ENCODE results near the gene STK32C.
"Not testable (repeated sequence)": the region's sequence is repeated elsewhere in the genome, so short reads cannot be mapped to it uniquely, and the experiment has no call there.

STK32C gene

GRCh38 chr10:132270721-132271457 is 36.9 kb downstream of the STK32C start:
- no peak overlapping the region for H2AFZ ChIP-seq (ENCODE audit: low read length, unreplicated experiment)
- H3K27me3 ChIP-seq (ENCODE audit: insufficient read depth, low read length) = no peaks in the 10 kb centered on the region
- H3K36me3 ChIP-seq (ENCODE audit: insufficient read depth, low read length) = no peaks in the 10 kb centered on the region
- no peak overlapping the region for H3K4me3 ChIP-seq (ENCODE audit: low read depth, low read length)
- peaks cover 3% of the 10 kb centered on the region for H3K4me1 ChIP-seq (ENCODE audit: control insufficient read depth, insufficient read depth, low read length, unreplicated experiment)
- H3K79me2 ChIP-seq (ENCODE audit: control insufficient read depth, insufficient read depth, low read length, unreplicated experiment) = no peaks in the 10 kb centered on the region
- no peak overlapping the region for H3K27ac ChIP-seq (ENCODE audit: low read depth, low read length)

DNA sequence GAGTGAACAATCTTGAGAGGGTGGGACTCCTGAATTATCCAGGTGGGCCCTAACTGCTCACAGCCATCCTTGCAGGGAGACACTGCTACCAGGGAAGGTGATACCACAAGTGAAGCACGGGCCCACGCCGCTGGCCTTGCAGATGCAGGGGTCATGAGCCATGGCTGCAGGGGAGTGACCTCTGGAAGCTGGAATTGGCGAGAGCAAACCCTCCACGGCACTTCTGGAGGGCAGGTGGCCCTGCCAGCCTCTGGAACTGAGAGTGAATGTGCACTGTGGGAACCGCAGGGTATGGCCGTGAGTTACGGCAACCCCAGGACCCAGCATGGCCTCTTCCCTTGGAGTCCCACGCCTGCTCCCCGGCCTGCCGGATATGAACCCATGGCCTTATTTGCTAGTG is 37.5 kb downstream of the STK32C start:
- H3K4me1 ChIP-seq (ENCODE audit: control insufficient read depth, insufficient read depth, low read length, unreplicated experiment) = peaks cover 3% of the 10 kb centered on the region
- H2AFZ ChIP-seq (ENCODE audit: low read length, unreplicated experiment) = no peak overlapping the region
- H3K27ac ChIP-seq (ENCODE audit: low read depth, low read length) = no peak overlapping the region
- H3K36me3 ChIP-seq (ENCODE audit: insufficient read depth, low read length) = no peaks in the 10 kb centered on the region
- no peaks in the 10 kb centered on the region for H3K79me2 ChIP-seq (ENCODE audit: control insufficient read depth, insufficient read depth, low read length, unreplicated experiment)
- no peak overlapping the region for H3K4me3 ChIP-seq (ENCODE audit: low read depth, low read length)
- no peaks in the 10 kb centered on the region for H3K27me3 ChIP-seq (ENCODE audit: insufficient read depth, low read length)

DNA sequence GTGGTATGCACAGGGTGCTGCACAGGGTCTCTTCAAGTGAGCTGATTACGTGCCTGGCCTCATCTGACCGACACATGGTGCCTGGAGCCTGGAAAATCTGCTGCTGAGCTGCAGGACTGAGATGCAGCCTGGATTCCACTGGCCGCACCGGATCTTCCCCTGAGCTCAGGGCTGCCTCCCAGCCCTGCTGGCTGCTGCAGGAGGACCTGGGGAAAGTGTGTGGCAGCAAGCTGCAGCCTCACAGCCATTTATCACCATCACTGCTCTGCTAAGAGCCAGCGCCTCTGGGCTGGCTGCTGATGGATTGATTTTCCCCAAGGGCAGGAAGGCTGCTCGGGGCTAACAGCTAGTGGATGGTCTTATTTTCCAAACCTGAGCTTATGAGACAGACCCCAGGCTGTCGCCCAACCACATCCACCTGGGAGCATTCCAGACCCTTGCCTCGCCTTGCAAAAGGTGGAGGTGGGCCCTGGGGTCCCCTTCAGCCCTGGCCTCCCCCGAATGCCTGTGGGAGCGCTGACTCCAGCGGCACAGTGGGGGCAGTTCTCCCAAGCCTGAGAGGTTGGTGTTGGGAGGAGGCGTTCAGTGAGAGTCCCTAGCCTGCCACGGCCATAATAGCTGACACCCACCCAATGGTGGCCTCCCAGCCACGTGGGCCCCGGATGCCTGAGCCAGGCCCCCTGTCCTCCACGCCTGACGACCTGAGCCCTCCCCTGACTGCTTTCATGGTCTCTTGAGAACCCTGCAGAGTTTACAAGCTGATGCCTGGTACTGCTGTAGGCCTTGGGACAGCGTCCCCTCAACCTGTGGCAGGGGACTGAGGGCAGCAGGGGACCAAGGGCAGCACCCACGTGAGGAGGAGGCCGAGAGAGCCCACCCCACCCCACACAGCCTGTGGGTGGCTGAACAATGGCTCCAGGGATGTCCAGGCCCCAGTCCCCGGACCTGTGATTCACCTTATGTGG is 38.2 kb downstream of the STK32C start:
- Histone ChIP-seq H3K27me3 (ENCODE audit: insufficient read depth, low read length) (no peaks in the 10 kb centered on the region), H3K79me2 (ENCODE audit: control insufficient read depth, insufficient read depth, low read length, unreplicated experiment) (no peaks in the 10 kb centered on the region), H3K27ac (ENCODE audit: low read depth, low read length) (no peak overlapping the region), H2AFZ (ENCODE audit: low read length, unreplicated experiment) (no peak overlapping the region), H3K4me3 (ENCODE audit: low read depth, low read length) (no peak overlapping the region), H3K4me1 (ENCODE audit: control insufficient read depth, insufficient read depth, low read length, unreplicated experiment) (peaks cover 3% of the 10 kb centered on the region), H3K36me3 (ENCODE audit: insufficient read depth, low read length) (no peaks in the 10 kb centered on the region)

- H2AFZ ChIP-seq (ENCODE audit: low read length, unreplicated experiment) = not testable (repeated sequence)
Measured at GRCh38 chr10:132267916-132268315, 39.8 kb downstream of the STK32C start.

DNA sequence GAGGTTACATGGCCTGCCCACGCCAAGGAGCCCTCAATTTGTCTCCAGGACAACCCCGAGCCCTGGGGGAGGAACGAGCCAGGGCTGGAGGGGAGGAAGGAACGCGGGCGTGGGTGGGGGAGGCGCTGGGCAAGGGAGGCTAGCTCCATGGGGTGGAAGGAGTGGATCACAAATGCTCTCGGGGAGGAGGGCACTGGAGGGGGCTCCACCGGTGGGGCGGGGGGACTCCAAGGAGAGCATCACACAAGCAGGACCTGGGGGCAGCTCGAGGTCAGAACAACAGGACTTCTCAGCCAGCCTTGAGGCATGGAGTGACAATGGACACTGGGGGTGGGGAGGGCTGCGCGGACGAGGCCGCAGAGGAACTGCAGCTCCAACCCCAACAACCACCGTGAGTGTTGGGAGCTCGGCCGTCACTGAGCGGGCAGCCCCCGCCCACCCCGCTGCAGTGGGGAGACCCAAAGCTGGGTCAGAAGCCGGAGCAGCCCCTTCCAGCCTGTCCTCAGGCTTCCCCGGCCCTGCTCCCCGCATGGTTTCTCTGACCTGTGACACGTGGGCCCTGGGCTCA is 41.1 kb downstream of the STK32C start:
- H3K27ac ChIP-seq (ENCODE audit: low read depth, low read length) = no peak overlapping the region

More at GRCh38 chr10:132267916-132268315, 39.8 kb downstream of the STK32C start:
- not testable (repeated sequence) for H3K36me3 ChIP-seq (ENCODE audit: insufficient read depth, low read length); H3K27me3 ChIP-seq (ENCODE audit: insufficient read depth, low read length); H3K4me3 ChIP-seq (ENCODE audit: low read depth, low read length); H3K79me2 ChIP-seq (ENCODE audit: control insufficient read depth, insufficient read depth, low read length, unreplicated experiment); H3K4me1 ChIP-seq (ENCODE audit: control insufficient read depth, insufficient read depth, low read length, unreplicated experiment); H3K27ac ChIP-seq (ENCODE audit: low read depth, low read length)

DNA sequence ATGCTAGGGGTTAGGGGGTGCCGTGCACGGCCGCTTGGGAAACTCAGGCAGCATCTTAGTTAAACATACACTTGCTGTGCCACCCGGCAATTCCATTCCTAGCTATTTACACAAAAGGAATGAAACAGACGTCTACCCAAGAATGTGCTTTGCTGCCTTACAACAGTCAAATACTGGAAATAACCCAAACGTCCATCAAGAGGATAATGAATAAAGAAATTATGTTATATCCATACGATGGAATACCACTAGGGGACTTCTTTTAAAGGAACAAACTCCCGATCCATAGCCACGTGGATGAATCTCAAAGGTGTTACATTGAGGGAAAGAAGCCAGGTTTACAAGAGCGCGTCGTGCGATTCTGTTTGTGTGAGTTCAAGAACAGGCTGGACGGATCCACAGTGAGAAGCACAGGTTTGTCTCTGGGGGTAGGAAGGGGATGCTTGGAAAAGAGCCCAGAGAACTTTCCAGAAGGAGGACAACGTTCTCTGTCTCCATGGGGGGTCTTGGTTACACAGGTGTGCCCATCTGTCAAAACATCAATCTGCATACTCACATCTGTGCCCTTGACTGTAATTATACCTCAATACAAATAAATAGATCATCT is 41.8 kb downstream of the STK32C start:
- H3K4me1 ChIP-seq (ENCODE audit: control insufficient read depth, insufficient read depth, low read length, unreplicated experiment) = peaks cover 3% of the 10 kb centered on the region
- H3K4me3 ChIP-seq (ENCODE audit: low read depth, low read length) = no peak overlapping the region

More for the DNA sequence above, 41.1 kb downstream of the STK32C start:
- Histone ChIP-seq H3K79me2 (ENCODE audit: control insufficient read depth, insufficient read depth, low read length, unreplicated experiment) (no peaks in the 10 kb centered on the region), H3K4me1 (ENCODE audit: control insufficient read depth, insufficient read depth, low read length, unreplicated experiment) (peaks cover 3% of the 10 kb centered on the region), H2AFZ (ENCODE audit: low read length, unreplicated experiment) (no peak overlapping the region), H3K27me3 (ENCODE audit: insufficient read depth, low read length) (no peaks in the 10 kb centered on the region), H3K36me3 (ENCODE audit: insufficient read depth, low read length) (no peaks in the 10 kb centered on the region), H3K4me3 (ENCODE audit: low read depth, low read length) (no peak overlapping the region)

DNA sequence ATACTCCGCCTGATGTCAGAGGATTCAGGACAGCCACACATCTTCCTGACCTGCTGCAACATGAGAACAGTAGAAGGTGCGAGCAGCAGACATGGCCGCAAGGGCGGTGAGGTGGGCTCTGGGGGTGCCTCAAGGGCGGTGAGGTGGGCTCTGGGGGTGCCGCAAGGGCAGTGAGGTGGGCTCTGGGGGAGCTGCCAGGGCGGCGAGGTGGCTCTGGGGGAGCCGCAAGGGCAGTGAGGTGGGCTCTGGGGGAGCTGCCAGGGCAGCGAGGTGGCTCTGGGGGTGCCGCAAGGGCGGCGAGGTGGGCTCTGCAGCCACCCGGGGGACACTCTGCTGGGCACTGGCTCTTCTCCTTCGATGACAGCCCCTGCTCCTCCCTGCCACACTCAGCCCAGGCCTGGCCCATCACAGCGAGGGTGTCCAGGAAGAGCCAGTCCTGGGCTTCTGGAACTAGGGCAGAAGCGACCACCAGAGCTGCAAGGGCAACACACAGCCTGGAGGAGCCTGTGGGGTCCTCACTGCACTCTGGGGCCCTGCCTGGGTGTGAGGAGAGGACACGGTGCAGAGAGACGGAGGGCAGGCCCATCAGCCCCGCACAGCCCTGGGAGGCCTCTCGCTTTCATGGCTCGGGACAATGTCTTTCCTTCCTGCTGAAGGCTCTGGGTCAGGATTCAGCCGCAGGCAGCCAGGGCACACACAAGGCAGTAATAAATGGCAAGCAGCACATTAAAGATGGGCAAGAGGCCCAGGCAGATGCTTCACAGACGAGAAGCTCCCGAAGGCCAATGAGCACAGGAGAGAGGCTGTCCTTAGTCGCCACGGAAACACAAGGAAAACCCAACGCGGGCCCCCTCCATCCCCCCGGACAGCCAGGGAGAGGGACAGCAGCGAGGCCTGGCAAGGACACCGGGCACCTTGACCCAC is 42.5 kb downstream of the STK32C start:
- no peak overlapping the region for H3K27ac ChIP-seq (ENCODE audit: low read depth, low read length)
- H2AFZ ChIP-seq (ENCODE audit: low read length, unreplicated experiment) = no peak overlapping the region

More for the DNA sequence above, 41.8 kb downstream of the STK32C start:
- Histone ChIP-seq H2AFZ (ENCODE audit: low read length, unreplicated experiment) (no peak overlapping the region), H3K36me3 (ENCODE audit: insufficient read depth, low read length) (no peaks in the 10 kb centered on the region), H3K27ac (ENCODE audit: low read depth, low read length) (no peak overlapping the region), H3K27me3 (ENCODE audit: insufficient read depth, low read length) (no peaks in the 10 kb centered on the region), H3K79me2 (ENCODE audit: control insufficient read depth, insufficient read depth, low read length, unreplicated experiment) (no peaks in the 10 kb centered on the region)

GRCh38 chr10:132264306-132264950 is 43.3 kb downstream of the STK32C start:
- no peaks in the 10 kb centered on the region for H3K79me2 ChIP-seq (ENCODE audit: control insufficient read depth, insufficient read depth, low read length, unreplicated experiment)
- peaks cover 3% of the 10 kb centered on the region for H3K4me1 ChIP-seq (ENCODE audit: control insufficient read depth, insufficient read depth, low read length, unreplicated experiment)
- H2AFZ ChIP-seq (ENCODE audit: low read length, unreplicated experiment) = no peak overlapping the region
- H3K36me3 ChIP-seq (ENCODE audit: insufficient read depth, low read length) = no peaks in the 10 kb centered on the region
- no peak overlapping the region for H3K4me3 ChIP-seq (ENCODE audit: low read depth, low read length)
- H3K27ac ChIP-seq (ENCODE audit: low read depth, low read length) = no peak overlapping the region
- no peaks in the 10 kb centered on the region for H3K27me3 ChIP-seq (ENCODE audit: insufficient read depth, low read length)

More for the DNA sequence above, 42.5 kb downstream of the STK32C start:
- H3K4me1 ChIP-seq (ENCODE audit: control insufficient read depth, insufficient read depth, low read length, unreplicated experiment) = peaks cover 3% of the 10 kb centered on the region
- no peaks in the 10 kb centered on the region for H3K36me3 ChIP-seq (ENCODE audit: insufficient read depth, low read length)
- H3K4me3 ChIP-seq (ENCODE audit: low read depth, low read length) = no peak overlapping the region
- no peaks in the 10 kb centered on the region for H3K27me3 ChIP-seq (ENCODE audit: insufficient read depth, low read length)
- no peaks in the 10 kb centered on the region for H3K79me2 ChIP-seq (ENCODE audit: control insufficient read depth, insufficient read depth, low read length, unreplicated experiment)

- Histone ChIP-seq H3K36me3 (ENCODE audit: insufficient read depth, low read length) (no peaks in the 10 kb centered on the region), H3K4me1 (ENCODE audit: control insufficient read depth, insufficient read depth, low read length, unreplicated experiment) (peaks cover 3% of the 10 kb centered on the region), H3K79me2 (ENCODE audit: control insufficient read depth, insufficient read depth, low read length, unreplicated experiment) (no peaks in the 10 kb centered on the region), H2AFZ (ENCODE audit: low read length, unreplicated experiment) (no peak overlapping the region), H3K4me3 (ENCODE audit: low read depth, low read length) (no peak overlapping the region), H3K27ac (ENCODE audit: low read depth, low read length) (no peak overlapping the region), H3K27me3 (ENCODE audit: insufficient read depth, low read length) (no peaks in the 10 kb centered on the region)
Measured at GRCh38 chr10:132263866-132264265, 43.9 kb downstream of the STK32C start.

Measured in ACC112 (cell line).